Hepatocyte (in vitro differentiated cells): ENCODE measurements around the gene SCAPER. TPM values are rescaled to one million over a fixed set of nuclear protein-coding genes. Genes with fewer than 3 reads are reported as not detected.

ENCODE experiments used
- DNase-seq: peaks from one replicate; pipeline ENCODE4 v3.0.0-alpha.2; 2016; ENCODE audit warnings: low spot score
- H2AFZ ChIP-seq: fragments of 200-600 bp; sonication (generic); 2 replicates; pipeline ENCODE4 v1.6.0; 2016; ENCODE audit warnings: antibody characterized with exemption, mild to moderate bottlenecking
- H3K27ac ChIP-seq: fragments of 200-600 bp; sonication (generic); 2 replicates; pipeline ENCODE4 v1.5.1; 2016; ENCODE audit warnings: mild to moderate bottlenecking
- H3K27me3 ChIP-seq: fragments of 200-600 bp; sonication (generic); 2 replicates; pipeline ENCODE4 v1.6.1; 2016
- H3K36me3 ChIP-seq: fragments of 200-600 bp; sonication (generic); replicated peaks from 2 replicates; pipeline ENCODE4 v1.5.1; 2016; ENCODE audit warnings: low read depth; ENCODE audit not compliant: insufficient read depth
- H3K4me1 ChIP-seq: fragments of 200-600 bp; sonication (generic); 2 replicates; pipeline ENCODE4 v1.5.1; 2016; ENCODE audit warnings: mild to moderate bottlenecking, moderate library complexity; ENCODE audit not compliant: insufficient read depth
- H3K4me2 ChIP-seq: fragments of 200-600 bp; sonication (generic); 2 replicates; pipeline ENCODE4 v1.6.0; 2016
- H3K4me3 ChIP-seq: fragments of 200-600 bp; sonication (generic); 2 replicates; pipeline ENCODE4 v1.5.1; 2016; ENCODE audit warnings: mild to moderate bottlenecking
- H3K79me2 ChIP-seq: fragments of 200-600 bp; sonication (generic); 2 replicates; pipeline ENCODE4 v1.6.0; 2017; ENCODE audit warnings: mild to moderate bottlenecking
- H3K9me2 ChIP-seq: fragments of 200-600 bp; sonication (generic); replicated peaks from 2 replicates; pipeline ENCODE4 v1.6.0; 2017; ENCODE audit warnings: mild to moderate bottlenecking; ENCODE audit not compliant: insufficient read depth
- H3K9me3 ChIP-seq: fragments of 200-600 bp; sonication (generic); 2 replicates; pipeline ENCODE4 v1.5.1; 2016; ENCODE audit warnings: low read depth, mild to moderate bottlenecking
- H4K20me1 ChIP-seq: fragments of 200-600 bp; sonication (generic); 2 replicates; pipeline ENCODE4 v1.6.0; 2016; ENCODE audit warnings: mild to moderate bottlenecking; ENCODE audit not compliant: insufficient read depth, poor library complexity, severe bottlenecking
- CTCF ChIP-seq: fragments of 200-600 bp; sonication (generic); IDR thresholded peaks from 2 replicates; pipeline ENCODE4 v1.5.1; 2016; ENCODE audit warnings: antibody characterized with exemption, mild to moderate bottlenecking; ENCODE audit not compliant: poor library complexity
- EZH2 ChIP-seq: fragments of 200-600 bp; sonication (generic); IDR thresholded peaks from 2 replicates; pipeline ENCODE4 v1.6.1; 2016; ENCODE audit warnings: antibody characterized with exemption, mild to moderate bottlenecking, borderline replicate concordance
- EZH2phosphoT487 ChIP-seq: fragments of 200-600 bp; sonication (generic); IDR thresholded peaks from one replicate; pipeline ENCODE4 v1.6.1; 2018; ENCODE audit warnings: antibody characterized with exemption, mild to moderate bottlenecking, low read depth, moderate library complexity; ENCODE audit not compliant: unreplicated experiment, severe bottlenecking
- WGBS: methylation state at CpG from one replicate; pipeline ENCODE4 v1.1.6; 2016; ENCODE audit warnings: low lambda C conversion rate; ENCODE audit errors: missing lambda C conversion rate; 5-methylcytosine and 5-hydroxymethylcytosine counted together
- polyA plus RNA-seq: library from polyadenylated mRNA; unstranded; fragments of >200 nt; fragmentation: Nextera tagmentation; extraction: Ambion mirVana; gene quantifications from 2 replicates; pipeline ENCODE4 v1.2.1, GENCODE V29; 2016
- total RNA-seq: library from RNA; depleted of rRNA; stranded (reverse); fragments of >200 nt; gene quantifications from 2 replicates; pipeline ENCODE4 v1.2.3, GENCODE V29; 2014

Gene SCAPER
- total and polyA plus RNA-seq, 2 experiments from 2014 or later = 20.8 to 27.4 TPM

- Histone ChIP-seq H3K27me3 (peaks cover 11% of the 10 kb centered on the region), H3K9me3 (no peaks in the 10 kb centered on the region), H3K4me2 (no peak overlapping the region), H3K79me2 (no peaks in the 10 kb centered on the region), H3K27ac (no peak overlapping the region), H2AFZ (no peak overlapping the region), H3K9me2 (no peaks in the 10 kb centered on the region), H4K20me1 (no peaks in the 10 kb centered on the region), H3K4me3 (no peak overlapping the region), H3K36me3 (no peaks in the 10 kb centered on the region), H3K4me1 (no peaks in the 10 kb centered on the region)
- WGBS = 86% methylated on average over 4 of the region's 4 CpGs
- no peak for DNase-seq
- TF ChIP-seq EZH2 (no peak), CTCF (no peak), EZH2phosphoT487 (no peak)
Measured at GRCh38 chr15:76328958-76329357, 576.2 kb downstream of the SCAPER start.

DNA sequence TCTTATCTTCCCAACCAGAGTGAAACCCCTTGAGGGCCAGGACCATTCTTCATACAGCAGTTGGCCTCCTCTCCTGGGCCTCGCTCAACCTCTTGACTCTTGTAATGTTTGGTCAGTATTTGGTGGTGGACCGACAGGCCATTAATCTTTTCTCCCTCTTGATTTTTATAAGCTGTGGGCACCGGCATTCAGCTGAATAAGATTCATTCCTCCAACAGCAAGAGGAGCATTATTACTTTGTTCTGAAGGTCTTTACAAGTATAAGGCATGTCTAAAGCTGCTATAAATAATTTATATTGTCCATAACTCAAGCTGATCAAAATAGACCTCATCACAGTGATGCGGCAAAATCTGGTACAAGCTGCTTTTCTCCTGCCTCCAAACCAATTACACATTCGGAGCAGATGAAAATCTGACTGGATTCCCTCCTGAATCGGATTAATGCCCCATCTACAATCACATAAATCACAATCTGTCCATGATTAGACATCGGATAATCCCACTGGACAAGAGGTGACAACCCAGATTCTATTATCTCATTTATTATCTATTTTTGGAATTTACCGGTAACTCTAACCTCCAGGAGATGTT, 576.9 kb downstream of the SCAPER start:
- Histone ChIP-seq H3K27ac (no peak overlapping the region), H3K9me2 (no peaks in the 10 kb centered on the region), H4K20me1 (no peaks in the 10 kb centered on the region), H3K27me3 (peaks cover 3% of the 10 kb centered on the region), H3K79me2 (no peaks in the 10 kb centered on the region), H3K36me3 (no peaks in the 10 kb centered on the region), H3K4me3 (no peak overlapping the region), H3K4me1 (no peaks in the 10 kb centered on the region), H3K9me3 (no peaks in the 10 kb centered on the region), H2AFZ (no peak overlapping the region), H3K4me2 (no peak overlapping the region)
- no peak for DNase-seq
- WGBS = 81% methylated on average over 8 of the region's 8 CpGs
- TF ChIP-seq CTCF (no peak), EZH2 (no peak), EZH2phosphoT487 (no peak)

DNA sequence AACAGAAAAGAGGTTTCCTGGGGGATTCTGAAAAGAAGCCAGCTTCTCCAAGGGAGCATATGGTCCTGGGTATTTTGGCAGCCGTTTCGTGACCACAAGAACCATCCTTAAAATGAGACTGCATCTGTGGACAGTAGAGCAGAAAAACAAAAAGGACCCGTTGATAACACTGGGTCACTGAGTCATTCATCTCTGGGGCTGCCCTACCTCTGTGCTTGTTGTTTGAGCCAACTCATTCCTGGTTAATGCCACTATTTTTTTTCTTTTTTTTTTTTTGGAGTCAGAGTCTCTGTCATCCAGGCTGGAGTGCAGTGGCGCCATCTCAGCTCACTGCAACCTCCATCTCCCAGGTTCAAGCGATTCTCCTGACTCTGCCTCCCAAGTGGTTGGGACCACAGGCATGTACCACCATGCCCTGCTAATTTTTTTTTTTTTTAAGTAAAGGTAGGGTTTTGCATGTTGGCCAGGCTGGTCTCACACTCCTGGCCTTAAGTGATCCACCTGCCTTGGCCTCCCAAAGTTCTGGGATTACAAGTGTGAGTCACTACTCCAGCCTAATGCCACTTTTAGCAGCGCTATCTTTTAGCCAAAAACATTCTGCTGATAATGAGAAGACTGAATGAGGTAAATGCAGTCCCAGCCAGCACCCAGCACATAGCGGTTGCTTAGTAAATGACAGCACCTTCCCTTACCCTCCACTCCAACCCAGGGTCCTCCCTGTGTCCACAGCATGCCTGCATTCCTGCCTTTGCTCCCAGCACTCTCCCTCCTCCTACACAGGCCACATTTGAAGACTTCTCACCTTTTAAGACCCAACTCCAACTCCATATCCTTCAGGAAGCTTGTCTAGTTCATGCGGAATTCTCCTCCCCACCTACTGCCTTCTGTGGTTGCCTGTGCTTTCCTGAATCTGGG, 577.7 kb downstream of the SCAPER start:
- Histone ChIP-seq H3K27me3 (no peaks in the 10 kb centered on the region), H4K20me1 (no peaks in the 10 kb centered on the region), H3K9me3 (no peaks in the 10 kb centered on the region), H3K36me3 (no peaks in the 10 kb centered on the region), H3K4me2 (no peak overlapping the region), H3K79me2 (no peaks in the 10 kb centered on the region), H3K27ac (no peak overlapping the region), H2AFZ (no peak overlapping the region), H3K4me1 (no peaks in the 10 kb centered on the region), H3K9me2 (no peaks in the 10 kb centered on the region), H3K4me3 (no peak overlapping the region)
- WGBS = 86% methylated on average over 8 of the region's 8 CpGs
- TF ChIP-seq EZH2 = no peak
- DNase-seq = no peak

- Histone ChIP-seq H3K4me1 (no peaks in the 10 kb centered on the region), H3K27me3 (no peaks in the 10 kb centered on the region), H2AFZ (no peak overlapping the region), H3K9me3 (no peaks in the 10 kb centered on the region), H3K79me2 (no peaks in the 10 kb centered on the region), H4K20me1 (no peaks in the 10 kb centered on the region), H3K36me3 (no peaks in the 10 kb centered on the region), H3K4me3 (no peak overlapping the region), H3K4me2 (no peak overlapping the region), H3K9me2 (no peaks in the 10 kb centered on the region), H3K27ac (no peak overlapping the region)
- WGBS = 92% methylated on average over 2 of the region's 2 CpGs
- DNase-seq = no peak
- TF ChIP-seq EZH2 (no peak), CTCF (no peak), EZH2phosphoT487 (no peak)
Measured at GRCh38 chr15:76325704-76326103, 579.4 kb downstream of the SCAPER start.
